Natural killer cell (primary cell): ENCODE measurements around the gene SCAP. TPM values are rescaled to one million over a fixed set of nuclear protein-coding genes. Genes with fewer than 3 reads are reported as not detected.

Source experiments
- ATAC-seq, 3 donors: fragments of 150-1000 bp in 2 of 3; fragments of 200-7000 bp in 1 of 3; cut with Tn5 transposase; 1 replicate in 1 of 3; 2 replicates in 2 of 3; pipeline ENCODE4 v1.10.0; 2021; ENCODE audit warnings: mild to moderate bottlenecking in 2 of 3, moderate library complexity in 2 of 3
- DNase-seq, 2 donors: peaks; one replicate each; pipeline versions ENCODE4 v3.0.0 to v3.0.0-alpha.2; 2013 to 2021; ENCODE audit warnings: mixed read lengths in 1 of 2
- H3K27ac ChIP-seq: one replicate; pipeline ENCODE4 v1.5.1; 2013; ENCODE audit warnings: mild to moderate bottlenecking, low read length
- H3K27me3 ChIP-seq: one replicate; pipeline ENCODE4 v1.6.1; 2013; ENCODE audit warnings: low read length; ENCODE audit not compliant: control insufficient read depth, insufficient read depth
- H3K36me3 ChIP-seq: one replicate; pipeline ENCODE4 v1.6.1; 2013; ENCODE audit warnings: low read length; ENCODE audit not compliant: control insufficient read depth, insufficient read depth
- H3K4me1 ChIP-seq: one replicate; pipeline ENCODE4 v1.6.1; 2013; ENCODE audit warnings: low read length; ENCODE audit not compliant: control insufficient read depth, insufficient read depth
- H3K4me3 ChIP-seq: one replicate; pipeline ENCODE4 v1.5.1; 2013; ENCODE audit warnings: low read length
- H3K9me3 ChIP-seq: one replicate; pipeline ENCODE4 v1.6.1; 2013; ENCODE audit warnings: low read length; ENCODE audit not compliant: control insufficient read depth, insufficient read depth
- H3K27ac Mint-ChIP-seq, 2 donors: one replicate each; pipeline ENCODE4 v1.8.0; 2022; ENCODE audit warnings: mild to moderate bottlenecking in 2 of 2, mixed read lengths in 2 of 2, moderate library complexity in 1 of 2
- H3K27me3 Mint-ChIP-seq, 2 donors: one replicate each; pipeline ENCODE4 v1.8.0; 2022; ENCODE audit warnings: low read depth in 2 of 2, mixed read lengths in 2 of 2
- H3K36me3 Mint-ChIP-seq: one replicate; pipeline ENCODE4 v1.8.0; 2022; ENCODE audit warnings: mixed read lengths
- H3K4me1 Mint-ChIP-seq, 2 donors: one replicate each; pipeline ENCODE4 v1.8.0; 2022; ENCODE audit warnings: mixed read lengths in 2 of 2
- H3K4me3 Mint-ChIP-seq: one replicate; pipeline ENCODE4 v1.8.0; 2022; ENCODE audit warnings: mild to moderate bottlenecking, moderate library complexity, mixed read lengths
- H3K9me3 Mint-ChIP-seq, 2 donors: one replicate each; pipeline ENCODE4 v1.8.0; 2022; ENCODE audit warnings: mixed read lengths in 2 of 2
- CTCF ChIP-seq: fragments of 200-600 bp; IDR thresholded peaks from one replicate; pipeline ENCODE4 v1.8.0; 2022; ENCODE audit warnings: antibody characterized with exemption
- WGBS: methylation state at CpG from one replicate; pipeline ENCODE4 v1.1.7; 2013; ENCODE audit warnings: missing lambda C conversion rate; ENCODE audit not compliant: insufficient coverage; 5-methylcytosine and 5-hydroxymethylcytosine counted together
- intact Hi-C: fragments of 100-400 bp; cut with micrococcal nuclease; formaldehyde crosslinking; loops from one replicate; pipeline ENCODE4 v1.14.2; 2022
- total RNA-seq, 4 donors: library from RNA; stranded (reverse); fragments of 120-200 nt in 1 of 4; gene quantifications; one replicate each; pipeline versions ENCODE4 v1.2.3 to v1.2.4, GENCODE V29; 2013 to 2022

Gene SCAP
- total RNA-seq, 3 donors from 2014 or later (not counting 1 experiment from before 2014, with no cell fraction given) = 63.9 to 104 (median 82.7) TPM

GRCh38 chr3:47380026-47380600 is 95.6 kb downstream of the SCAP start:
- Mint-ChIP-seq H3K9me3 (no peaks in the 10 kb centered on the region), H3K27ac (peak overlapping the region; percentile 99 to 100), H3K27me3 (peaks cover 0 to under 1% of the 10 kb centered on the region in 2 donors), H3K4me1 (peaks cover 39 to 51% of the 10 kb centered on the region in 2 donors), H3K36me3 (no peaks in the 10 kb centered on the region), H3K4me3 (peak overlapping the region; percentile 99)
- ATAC-seq (no peak), DNase-seq (no peak)
- Histone ChIP-seq H3K4me1 (peaks cover 24% of the 10 kb centered on the region), H3K27ac (peak overlapping the region; percentile 89), H3K9me3 (no peaks in the 10 kb centered on the region), H3K36me3 (no peaks in the 10 kb centered on the region), H3K4me3 (peak overlapping the region; percentile 85), H3K27me3 (no peaks in the 10 kb centered on the region)
- no peak for TF ChIP-seq CTCF
- 18% methylated on average over 23 of the region's 23 CpGs for WGBS
- intact Hi-C loops = loop anchor here (2.0 kb wide), 2 partner anchors 97 to 217 kb away; partner anchors contain the start of genes KIF9 and KLHL18

- H3K36me3 ChIP-seq = no peaks in the 10 kb centered on the region
- no peak overlapping the region for H3K4me3 ChIP-seq
- Mint-ChIP-seq H3K4me1 (peaks cover 41 to 55% of the 10 kb centered on the region in 2 donors), H3K9me3 (no peaks in the 10 kb centered on the region), H3K27me3 (peaks cover 0 to 2% of the 10 kb centered on the region in 2 donors), H3K4me3 (peak overlapping the region; percentile 99), H3K36me3 (no peaks in the 10 kb centered on the region), H3K27ac (peak overlapping the region; percentile 99 to 100)
- H3K9me3 ChIP-seq = no peaks in the 10 kb centered on the region
- DNase-seq = no peak
- WGBS = 95% methylated on average over 19 of the region's 19 CpGs
- intact Hi-C loops = no loop called here
- no peak for TF ChIP-seq CTCF
- peaks cover 24% of the 10 kb centered on the region for H3K4me1 ChIP-seq
- no peaks in the 10 kb centered on the region for H3K27me3 ChIP-seq
- no peak for ATAC-seq
- no peak overlapping the region for H3K27ac ChIP-seq
These were observed 96.3 kb downstream of the SCAP start for GRCh38 chr3:47379411-47379899.

- Histone ChIP-seq H3K36me3 (no peaks in the 10 kb centered on the region), H3K9me3 (no peaks in the 10 kb centered on the region), H3K4me1 (peaks cover 24% of the 10 kb centered on the region), H3K4me3 (no peak overlapping the region), H3K27me3 (no peaks in the 10 kb centered on the region), H3K27ac (no peak overlapping the region)
- Mint-ChIP-seq H3K4me1 (peaks cover 39 to 51% of the 10 kb centered on the region in 2 donors), H3K36me3 (no peaks in the 10 kb centered on the region), H3K27ac (peak overlapping the region in 1 of 2 donors; percentile 100), H3K4me3 (no peak overlapping the region), H3K27me3 (peaks cover 0 to 2% of the 10 kb centered on the region in 2 donors), H3K9me3 (no peaks in the 10 kb centered on the region)
- no peak for TF ChIP-seq CTCF
- ATAC-seq (no peak), DNase-seq (no peak)
- intact Hi-C loops = no loop called here
These were observed 96.9 kb downstream of the SCAP start for GRCh38 chr3:47378869-47379268.

- peaks cover 27 to 37% of the 10 kb centered on the region in 2 donors for H3K4me1 Mint-ChIP-seq
- Histone ChIP-seq H3K4me1 (peaks cover 22% of the 10 kb centered on the region), H3K9me3 (no peaks in the 10 kb centered on the region), H3K27ac (no peak overlapping the region), H3K36me3 (no peaks in the 10 kb centered on the region), H3K4me3 (no peak overlapping the region), H3K27me3 (no peaks in the 10 kb centered on the region)
- ATAC-seq = no peak
- H3K27ac Mint-ChIP-seq = no peak overlapping the region
- intact Hi-C loops = no loop called here
- no peaks in the 10 kb centered on the region for H3K36me3 Mint-ChIP-seq
- H3K9me3 Mint-ChIP-seq = no peaks in the 10 kb centered on the region
- no peak overlapping the region for H3K4me3 Mint-ChIP-seq
- 89% methylated on average over 2 of the region's 2 CpGs for WGBS
- no peak for DNase-seq
- H3K27me3 Mint-ChIP-seq = peaks cover 0 to 6% of the 10 kb centered on the region in 2 donors
- no peak for TF ChIP-seq CTCF
These were observed 98.6 kb downstream of the SCAP start for GRCh38 chr3:47377186-47377585.
